Activated naive CD4-positive, alpha-beta T cell treated with anti-CD3 and anti-CD28 coated beads, Interleukin-2, amount 10 ng/mL, durations not matched to agents 7 days and 5 days (primary cell): ENCODE results near the gene RASGRF1.

ENCODE experiments used
- CTCF ChIA-PET: fragments of 350-600 bp; sonication (Branson Sonifier 250); formaldehyde crosslinking; loops from one replicate; lab custom pipeline; 2021; ENCODE audit warnings: antibody characterized with exemption; lab: Charles Lee
- DNase-seq: peaks from one replicate; pipeline ENCODE4 v3.0.0-alpha.2; 2020
- H3K27ac Mint-ChIP-seq: one replicate; pipeline ENCODE4 v1.8.0; 2021; ENCODE audit warnings: mild to moderate bottlenecking, moderate library complexity, mixed read lengths
- H3K27me3 Mint-ChIP-seq: one replicate; pipeline ENCODE4 v1.8.0; 2021; ENCODE audit warnings: mild to moderate bottlenecking, mixed read lengths
- H3K36me3 Mint-ChIP-seq: one replicate; pipeline ENCODE4 v1.8.0; 2021; ENCODE audit warnings: mixed read lengths
- H3K4me1 Mint-ChIP-seq: one replicate; pipeline ENCODE4 v1.8.0; 2021; ENCODE audit warnings: mixed read lengths
- H3K4me3 Mint-ChIP-seq: one replicate; pipeline ENCODE4 v1.8.0; 2021; ENCODE audit warnings: mild to moderate bottlenecking, moderate library complexity, mixed read lengths
- H3K9me3 Mint-ChIP-seq: one replicate; pipeline ENCODE4 v1.8.0; 2021; ENCODE audit warnings: mixed read lengths

Gene RASGRF1

GRCh38 chr15:78985859-78986475, 104.6 kb downstream of the RASGRF1 start:
- peaks cover 77% of the 10 kb centered on the region for H3K27me3 Mint-ChIP-seq
- H3K9me3 Mint-ChIP-seq: no peaks in the 10 kb centered on the region
- H3K4me3 Mint-ChIP-seq: no peak overlapping the region
- no peak for DNase-seq
- H3K27ac Mint-ChIP-seq: no peak overlapping the region
- H3K36me3 Mint-ChIP-seq: no peaks in the 10 kb centered on the region
- CTCF ChIA-PET: interaction anchor here (1.1 kb wide), 1 partner anchor 77 kb away, joined by 7 read pairs; no protein-coding TSS in a partner anchor
- H3K4me1 Mint-ChIP-seq: peaks cover 6% of the 10 kb centered on the region

- CTCF ChIA-PET: no interaction called here
- Mint-ChIP-seq H3K27ac (no peak overlapping the region), H3K4me3 (no peak overlapping the region), H3K27me3 (peaks cover 68% of the 10 kb centered on the region), H3K9me3 (no peaks in the 10 kb centered on the region), H3K36me3 (no peaks in the 10 kb centered on the region), H3K4me1 (peaks cover 8% of the 10 kb centered on the region)
- DNase-seq: no peak
Measured at GRCh38 chr15:78984041-78984440, 106.5 kb downstream of the RASGRF1 start.

GRCh38 chr15:78983146-78983918, 107.2 kb downstream of the RASGRF1 start:
- H3K4me3 Mint-ChIP-seq: no peak overlapping the region
- no peak for DNase-seq
- peaks cover 61% of the 10 kb centered on the region for H3K27me3 Mint-ChIP-seq
- H3K4me1 Mint-ChIP-seq: peaks cover 4% of the 10 kb centered on the region
- no peak overlapping the region for H3K27ac Mint-ChIP-seq
- CTCF ChIA-PET: no interaction called here
- no peaks in the 10 kb centered on the region for H3K36me3 Mint-ChIP-seq
- no peaks in the 10 kb centered on the region for H3K9me3 Mint-ChIP-seq

DNA sequence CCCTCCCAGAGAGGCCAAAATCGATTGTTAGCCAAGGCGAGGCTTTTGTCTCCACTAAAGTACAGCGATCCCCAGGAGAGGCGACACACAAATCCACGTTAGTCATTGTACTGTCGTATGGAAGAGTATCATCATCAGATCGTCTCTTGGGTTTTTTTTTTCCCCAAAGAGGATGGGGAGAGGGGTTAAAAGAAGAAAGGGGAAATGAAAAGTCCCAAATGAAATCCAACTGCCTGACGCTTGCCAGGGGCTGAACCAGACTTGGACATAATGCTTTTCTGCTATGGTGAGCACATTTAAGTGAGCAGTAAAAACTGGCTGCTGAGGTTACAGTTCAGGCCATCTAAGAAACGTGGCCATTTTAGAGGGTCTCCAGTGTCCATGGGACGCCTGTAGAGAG, 107.8 kb downstream of the RASGRF1 start:
- no peaks in the 10 kb centered on the region for H3K9me3 Mint-ChIP-seq
- CTCF ChIA-PET: no interaction called here
- no peak overlapping the region for H3K27ac Mint-ChIP-seq
- peaks cover 3% of the 10 kb centered on the region for H3K4me1 Mint-ChIP-seq
- H3K4me3 Mint-ChIP-seq: no peak overlapping the region
- no peak for DNase-seq
- peaks cover 55% of the 10 kb centered on the region for H3K27me3 Mint-ChIP-seq
- no peaks in the 10 kb centered on the region for H3K36me3 Mint-ChIP-seq

GRCh38 chr15:78981532-78982313, 108.9 kb downstream of the RASGRF1 start:
- H3K36me3 Mint-ChIP-seq: no peaks in the 10 kb centered on the region
- H3K9me3 Mint-ChIP-seq: no peaks in the 10 kb centered on the region
- H3K4me1 Mint-ChIP-seq: peaks cover 9% of the 10 kb centered on the region
- CTCF ChIA-PET: interaction anchor here (4.0 kb wide), 1 partner anchor 72 kb away, joined by 36 read pairs; no protein-coding TSS in a partner anchor
- peaks cover 50% of the 10 kb centered on the region for H3K27me3 Mint-ChIP-seq
- no peak overlapping the region for H3K4me3 Mint-ChIP-seq
- no peak for DNase-seq
- no peak overlapping the region for H3K27ac Mint-ChIP-seq

- peaks cover 44% of the 10 kb centered on the region for H3K27me3 Mint-ChIP-seq
- H3K4me1 Mint-ChIP-seq: peaks cover 9% of the 10 kb centered on the region
- no peaks in the 10 kb centered on the region for H3K36me3 Mint-ChIP-seq
- H3K9me3 Mint-ChIP-seq: no peaks in the 10 kb centered on the region
- H3K4me3 Mint-ChIP-seq: no peak overlapping the region
- no peak overlapping the region for H3K27ac Mint-ChIP-seq
- peak; percentile 53 for DNase-seq
- CTCF ChIA-PET: interaction anchor here (0.7 to 4.0 kb wide), 13 partner anchors 9 to 288 kb away, joined by 3 to 36 read pairs (median 7); no protein-coding TSS in a partner anchor
Measured at GRCh38 chr15:78979456-78980320, 110.9 kb downstream of the RASGRF1 start.

DNA sequence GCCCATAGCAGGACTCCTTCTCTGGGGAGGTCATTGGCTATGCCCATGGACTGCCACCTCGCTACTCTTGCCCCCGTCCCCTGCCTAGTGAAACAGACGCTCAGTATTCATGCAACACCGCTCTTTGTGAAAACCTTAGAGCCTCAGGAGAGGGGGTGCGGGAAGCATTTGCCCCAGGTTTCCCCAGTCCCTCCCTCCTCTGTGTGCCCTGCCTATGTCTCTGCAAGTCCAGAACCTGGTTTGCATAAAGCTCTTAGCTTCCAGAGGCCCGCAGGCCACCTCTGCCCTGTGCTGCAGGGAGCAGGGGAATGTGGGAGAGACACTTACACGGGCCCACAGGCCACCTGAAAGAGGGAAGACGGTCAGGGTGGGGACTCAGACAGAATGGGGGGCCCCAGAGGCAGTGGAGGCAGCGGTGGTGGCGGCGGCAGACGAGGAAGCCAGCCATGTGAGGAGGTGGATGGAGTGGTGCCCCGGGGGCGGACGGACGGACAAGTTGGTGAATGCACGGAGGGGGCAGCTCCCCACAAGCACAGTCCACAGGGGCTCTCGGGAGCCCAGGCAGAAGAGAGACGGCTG, 111.9 kb downstream of the RASGRF1 start:
- H3K4me1 Mint-ChIP-seq: peaks cover 9% of the 10 kb centered on the region
- H3K4me3 Mint-ChIP-seq: no peak overlapping the region
- no peaks in the 10 kb centered on the region for H3K36me3 Mint-ChIP-seq
- CTCF ChIA-PET: interaction anchor here (0.9 to 4.0 kb wide), 10 partner anchors 8 to 143 kb away, joined by 3 to 36 read pairs (median 8); no protein-coding TSS in a partner anchor
- no peaks in the 10 kb centered on the region for H3K9me3 Mint-ChIP-seq
- no peak for DNase-seq
- H3K27ac Mint-ChIP-seq: no peak overlapping the region
- H3K27me3 Mint-ChIP-seq: peaks cover 39% of the 10 kb centered on the region

- Mint-ChIP-seq H3K36me3 (no peaks in the 10 kb centered on the region), H3K27ac (no peak overlapping the region), H3K27me3 (peaks cover 38% of the 10 kb centered on the region), H3K4me1 (peaks cover 9% of the 10 kb centered on the region), H3K9me3 (no peaks in the 10 kb centered on the region), H3K4me3 (no peak overlapping the region)
- DNase-seq: no peak
- CTCF ChIA-PET: interaction anchor here (1.3 to 4.0 kb wide), 3 partner anchors 17 to 68 kb away, joined by 3 to 36 read pairs (median 9); no protein-coding TSS in a partner anchor
Measured at GRCh38 chr15:78977591-78978347, 112.8 kb downstream of the RASGRF1 start.

- Mint-ChIP-seq H3K4me1 (peaks cover 9% of the 10 kb centered on the region), H3K27me3 (peaks cover 34% of the 10 kb centered on the region), H3K36me3 (no peaks in the 10 kb centered on the region), H3K27ac (no peak overlapping the region), H3K4me3 (no peak overlapping the region), H3K9me3 (no peaks in the 10 kb centered on the region)
- no peak for DNase-seq
- CTCF ChIA-PET: interaction anchor here (1.0 to 1.3 kb wide), 2 partner anchors 21 to 68 kb away, joined by 3 read pairs; no protein-coding TSS in a partner anchor
Measured at GRCh38 chr15:78977091-78977571, 113.4 kb downstream of the RASGRF1 start.

DNA sequence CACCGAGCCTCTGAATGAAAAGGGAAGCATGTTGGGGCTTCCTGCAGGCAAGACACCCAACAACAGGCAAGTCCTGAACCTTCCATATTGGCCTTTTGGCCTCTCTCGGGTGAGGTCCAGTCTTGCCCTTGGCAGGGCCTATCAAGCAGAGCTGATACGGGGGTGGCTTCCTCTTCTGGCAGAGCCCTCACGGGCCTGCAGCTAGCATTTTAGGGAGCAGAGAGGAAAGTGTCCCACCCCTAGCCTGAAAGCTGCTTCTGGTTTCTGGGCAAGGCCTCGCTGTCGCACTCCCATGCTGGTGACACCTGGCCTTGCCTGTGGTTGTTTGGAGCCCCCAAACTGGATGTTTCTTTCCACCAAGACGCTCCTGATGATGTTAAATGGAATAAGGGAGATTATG, 113.9 kb downstream of the RASGRF1 start:
- Mint-ChIP-seq H3K36me3 (no peaks in the 10 kb centered on the region), H3K27ac (no peak overlapping the region), H3K4me3 (no peak overlapping the region), H3K9me3 (no peaks in the 10 kb centered on the region), H3K27me3 (peaks cover 29% of the 10 kb centered on the region), H3K4me1 (peaks cover 9% of the 10 kb centered on the region)
- CTCF ChIA-PET: interaction anchor here (1.0 to 1.3 kb wide), 2 partner anchors 21 to 67 kb away, joined by 3 read pairs; no protein-coding TSS in a partner anchor
- DNase-seq: no peak

DNA sequence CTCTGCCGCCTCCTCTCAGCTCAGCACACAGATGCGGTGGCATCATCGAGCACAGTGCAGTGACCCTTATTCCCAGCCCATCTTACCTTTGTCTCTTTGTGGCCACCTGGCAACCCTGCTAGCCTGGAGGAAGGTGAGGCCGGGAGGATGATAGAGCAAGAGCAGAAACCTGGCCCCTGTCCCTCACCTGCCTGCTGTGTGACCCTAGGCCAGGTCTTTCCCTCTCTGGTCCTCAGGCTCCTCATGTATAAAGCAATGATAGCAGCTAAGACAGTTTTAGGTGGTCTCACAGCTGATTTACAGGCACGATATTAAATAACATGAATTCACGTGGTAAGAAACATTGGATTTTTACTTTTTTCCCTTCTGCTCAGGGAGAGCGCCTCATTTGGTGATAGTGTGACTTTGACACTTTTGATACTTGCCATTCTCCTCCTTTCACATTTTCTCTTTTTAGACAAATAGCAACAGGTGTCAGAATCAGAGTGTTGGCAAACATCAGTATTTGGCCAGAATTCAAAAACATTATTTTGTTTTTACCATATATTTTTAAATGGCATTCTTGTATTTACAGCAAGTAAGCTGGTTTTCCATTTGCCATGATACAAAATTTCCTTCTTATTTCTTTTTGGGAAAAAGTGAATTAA, 116.2 kb downstream of the RASGRF1 start:
- CTCF ChIA-PET: no interaction called here
- Mint-ChIP-seq H3K27me3 (peaks cover 23% of the 10 kb centered on the region), H3K36me3 (no peaks in the 10 kb centered on the region), H3K27ac (no peak overlapping the region), H3K4me3 (no peak overlapping the region), H3K4me1 (peaks cover 8% of the 10 kb centered on the region), H3K9me3 (no peaks in the 10 kb centered on the region)
- no peak for DNase-seq
